ENCODE data around the gene STX4.

STX4 gene

DNA sequence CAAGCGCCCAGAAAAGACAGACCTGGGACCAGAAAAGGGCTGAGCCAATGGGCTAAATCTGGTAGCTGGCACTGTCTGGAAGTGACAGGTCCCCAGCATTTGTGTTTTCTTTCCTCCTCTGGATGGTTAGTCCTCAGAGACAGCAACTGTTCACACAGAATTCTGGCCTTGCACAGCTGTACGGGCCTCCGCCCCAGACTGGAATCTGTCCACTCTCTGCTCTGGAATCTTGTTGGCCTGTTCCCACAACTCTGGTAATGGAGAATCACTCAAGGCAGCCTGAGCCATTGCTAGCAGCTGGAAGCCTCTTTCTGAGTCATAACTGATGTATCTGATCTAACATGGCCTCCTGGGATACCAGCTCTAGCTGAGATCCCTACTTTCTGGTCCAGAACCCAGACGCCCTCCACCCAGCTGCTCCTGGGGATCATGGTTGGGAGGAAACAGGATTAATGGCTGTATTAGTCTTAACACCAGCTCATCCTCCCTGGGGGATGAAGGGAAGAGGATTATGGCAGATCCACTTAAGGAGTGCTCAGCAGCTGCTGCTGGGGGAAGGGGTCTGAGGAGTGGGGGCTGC, 31.6 kb downstream of the STX4 start:
- peak; percentile 97 for DNase-seq (ENCODE audit: low spot score)

DNA sequence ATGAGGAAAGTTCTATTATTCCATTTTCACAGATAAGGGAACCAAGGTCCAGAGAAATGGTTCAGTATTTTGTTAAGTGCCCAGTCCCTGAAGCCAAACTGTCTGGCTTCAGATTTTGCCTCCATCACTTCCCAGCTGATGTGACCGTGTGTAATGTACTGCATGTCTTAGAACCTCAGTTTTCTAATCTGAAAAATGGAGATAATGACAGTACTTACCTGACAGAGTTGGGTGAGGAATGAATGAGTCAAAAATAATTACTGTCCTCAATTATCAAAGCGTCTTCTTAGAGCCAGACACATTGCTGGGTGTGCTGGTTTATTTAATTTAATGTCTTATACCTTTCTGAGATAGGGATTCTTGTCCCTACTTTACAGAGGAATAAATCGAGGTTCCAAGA, 34.0 kb downstream of the STX4 start:
- DNase-seq (ENCODE audit: low spot score): no peak

DNA sequence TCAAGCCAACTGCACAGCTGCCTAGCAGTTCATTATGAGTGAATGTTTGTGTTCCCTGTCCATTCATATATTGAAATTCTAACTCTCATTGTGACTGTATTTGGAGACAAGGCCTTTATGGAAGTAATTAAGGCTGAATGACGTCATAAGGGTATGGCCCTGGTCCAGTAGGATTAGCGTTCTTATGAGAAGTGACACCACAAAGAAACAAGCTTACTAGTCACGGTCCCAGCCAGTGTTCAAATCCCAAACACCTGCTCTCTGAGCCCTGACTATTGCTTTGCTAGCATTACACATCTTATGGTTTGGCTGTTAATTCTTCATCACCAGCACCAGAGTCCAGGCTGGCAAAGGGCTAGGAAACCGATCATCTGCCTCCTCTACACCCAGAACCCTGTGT, 38.5 kb downstream of the STX4 start:
- peak; percentile 74 for DNase-seq (ENCODE audit: low spot score)

DNA sequence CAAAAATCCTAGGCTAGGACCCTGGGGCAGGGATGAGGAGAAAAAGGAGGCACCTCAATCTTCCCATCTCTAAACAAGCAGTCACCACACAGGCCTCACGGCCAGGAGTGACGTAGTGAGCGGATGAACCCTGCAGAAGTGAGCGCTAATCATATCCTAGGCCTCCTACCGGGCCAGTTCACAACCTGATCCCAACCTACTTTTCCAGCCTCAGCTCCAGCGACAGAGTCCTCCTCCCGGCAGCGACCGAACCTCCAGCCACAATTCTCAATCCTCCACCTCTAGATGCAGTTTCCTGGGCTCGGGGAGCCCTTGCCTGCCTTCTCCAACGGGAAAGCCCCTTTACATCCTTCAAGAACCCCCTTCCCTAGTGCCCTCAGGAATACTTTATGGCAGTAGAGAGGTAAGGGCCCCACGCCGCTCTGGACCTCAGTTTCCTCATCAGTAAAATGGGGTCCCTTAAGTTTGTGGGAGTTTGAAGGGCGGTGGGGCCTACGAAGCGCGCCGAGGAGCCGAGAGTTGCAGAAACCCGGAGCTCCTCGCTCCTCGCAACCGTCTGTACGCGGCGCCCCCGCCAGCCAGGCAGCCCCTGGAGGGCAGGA, 39.3 kb downstream of the STX4 start:
- peak; percentile 59 for DNase-seq (ENCODE audit: low spot score)

DNA sequence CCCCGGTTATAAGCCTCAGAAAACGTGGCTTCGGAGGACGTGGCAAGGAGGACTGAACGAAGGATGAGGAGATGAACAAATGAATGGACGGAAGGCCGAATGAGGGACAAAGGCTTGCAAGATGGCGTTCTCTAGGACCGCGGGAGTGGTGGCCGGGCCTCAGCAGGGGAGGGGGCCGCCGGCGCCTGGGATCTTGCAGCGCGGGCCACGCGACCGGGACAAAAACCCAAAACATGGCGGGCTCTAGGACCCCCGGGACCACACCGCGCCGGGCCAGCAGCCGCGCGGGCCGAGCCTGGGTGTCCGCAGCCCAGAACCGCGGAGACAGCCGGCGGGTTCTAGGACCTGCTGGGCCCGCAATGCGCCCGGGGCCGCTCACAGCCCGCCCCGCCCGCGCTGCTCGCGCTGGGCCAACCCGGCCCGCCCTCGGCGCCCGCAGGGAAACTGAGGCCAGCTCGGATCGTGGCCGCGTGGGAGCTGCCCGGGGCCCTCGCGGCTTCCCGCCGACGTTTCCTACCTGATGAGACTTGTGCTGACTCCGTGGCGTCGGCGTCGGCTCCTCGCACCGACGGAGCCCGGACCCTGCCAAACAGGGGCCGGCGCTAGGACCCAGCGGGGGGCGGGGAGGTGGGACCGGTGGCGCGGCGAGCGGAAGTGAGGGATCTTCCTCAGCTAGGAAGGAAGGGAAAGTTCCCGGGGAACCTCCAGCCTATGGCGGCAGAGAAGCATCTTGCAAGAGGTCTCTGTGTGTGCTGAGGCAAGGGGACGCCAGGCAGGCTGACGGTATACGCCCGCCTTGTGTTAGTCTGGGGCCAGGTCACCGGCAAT, 40.0 kb downstream of the STX4 start:
- DNase-seq (ENCODE audit: low spot score): peak; percentile 91

DNA sequence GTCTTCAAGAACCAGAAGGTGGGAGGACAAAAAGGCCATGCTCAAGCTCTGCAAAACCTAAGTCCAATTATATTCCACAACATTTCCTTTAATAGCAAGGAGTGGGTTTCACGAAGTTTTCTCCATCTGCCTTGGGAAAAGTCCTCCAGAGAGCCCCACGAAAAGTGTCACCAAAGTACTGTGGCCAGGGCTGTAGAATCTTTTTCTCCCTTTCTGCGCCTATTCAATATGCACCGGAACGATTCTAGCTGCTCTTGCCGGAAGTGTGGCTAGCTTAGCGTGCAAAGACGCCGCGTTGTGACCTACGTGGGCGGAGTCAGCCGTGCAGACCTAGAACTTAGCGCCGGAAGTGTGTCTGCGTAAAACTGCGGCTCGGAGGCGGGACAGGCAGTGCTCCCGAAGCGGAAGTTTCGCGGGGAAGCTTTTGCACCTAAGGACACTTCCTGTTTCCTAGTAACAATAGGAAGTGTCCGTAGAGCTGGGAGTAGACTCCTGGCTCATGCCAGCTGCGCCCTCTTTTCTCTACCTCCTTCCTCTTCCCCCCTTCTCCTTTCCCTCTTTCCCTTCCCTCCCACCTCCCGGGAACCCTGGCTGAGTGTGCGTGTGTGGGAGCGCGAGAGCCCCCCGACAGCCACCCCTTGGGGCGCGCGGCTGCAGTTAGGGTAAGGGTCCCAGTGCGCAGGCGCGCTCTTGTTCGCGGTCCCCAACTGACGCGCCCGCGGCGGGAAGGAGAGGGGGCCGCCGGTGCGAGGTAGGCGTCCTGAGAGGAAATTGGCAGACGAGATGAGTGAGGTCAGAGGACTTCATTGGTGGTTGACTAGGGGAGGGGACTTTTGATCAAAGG, 40.8 kb downstream of the STX4 start, which contains the start of the genes ZNF646 and ZNF668:
Gene ZNF646 (plus strand): TSS at position 453 of the 844 bp plus-strand sequence. CDS start 1,903 bp downstream, outside the sequence.
Gene ZNF668 (minus strand): TSS at position 271 of the 844 bp plus-strand sequence. CDS start 9,781 bp downstream, outside the sequence.
- peak; percentile 97 for DNase-seq (ENCODE audit: low spot score)

DNA sequence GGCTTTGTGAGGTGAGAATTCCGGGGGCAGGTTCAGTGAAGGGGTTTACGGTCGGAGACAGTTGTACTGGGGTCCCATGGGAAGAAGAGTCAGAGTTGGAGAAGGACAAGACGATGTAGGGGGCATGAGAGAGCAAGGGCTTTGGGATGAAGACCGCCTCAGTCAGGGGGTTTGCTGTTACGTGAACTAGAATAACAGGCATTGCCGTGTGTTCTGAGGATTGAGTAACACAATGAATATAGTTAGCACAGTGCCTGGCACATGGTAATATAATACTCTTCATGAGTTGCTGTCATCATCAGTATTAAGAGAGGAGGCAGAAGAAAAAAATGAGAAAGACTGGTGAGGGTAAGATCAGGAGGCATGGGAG, 41.4 kb downstream of the STX4 start:
- no peak for DNase-seq (ENCODE audit: low spot score)

DNA sequence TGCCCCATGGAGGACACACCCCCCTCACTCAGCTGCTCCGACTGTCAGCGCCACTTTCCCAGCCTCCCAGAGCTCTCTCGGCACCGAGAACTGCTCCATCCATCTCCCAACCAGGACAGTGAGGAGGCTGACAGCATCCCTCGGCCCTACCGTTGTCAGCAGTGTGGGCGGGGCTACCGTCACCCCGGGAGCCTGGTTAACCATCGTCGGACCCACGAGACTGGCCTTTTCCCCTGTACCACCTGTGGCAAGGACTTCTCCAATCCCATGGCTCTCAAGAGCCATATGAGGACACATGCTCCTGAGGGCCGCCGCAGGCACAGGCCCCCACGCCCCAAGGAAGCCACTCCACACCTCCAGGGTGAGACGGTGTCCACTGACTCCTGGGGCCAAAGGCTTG, 43.0 kb downstream of the STX4 start:
- no peak for DNase-seq (ENCODE audit: low spot score)

DNA sequence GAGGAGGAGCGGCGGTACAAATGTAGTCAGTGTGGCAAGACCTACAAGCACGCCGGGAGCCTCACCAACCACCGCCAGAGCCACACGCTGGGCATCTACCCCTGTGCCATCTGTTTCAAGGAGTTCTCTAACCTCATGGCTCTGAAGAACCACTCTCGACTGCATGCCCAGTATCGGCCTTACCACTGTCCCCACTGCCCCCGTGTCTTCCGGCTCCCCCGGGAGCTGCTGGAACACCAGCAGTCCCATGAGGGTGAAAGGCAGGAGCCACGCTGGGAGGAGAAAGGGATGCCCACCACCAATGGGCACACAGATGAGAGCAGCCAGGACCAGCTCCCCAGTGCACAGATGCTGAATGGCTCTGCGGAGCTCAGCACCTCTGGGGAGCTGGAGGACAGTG, 43.7 kb downstream of the STX4 start:
- DNase-seq (ENCODE audit: low spot score): no peak

DNA sequence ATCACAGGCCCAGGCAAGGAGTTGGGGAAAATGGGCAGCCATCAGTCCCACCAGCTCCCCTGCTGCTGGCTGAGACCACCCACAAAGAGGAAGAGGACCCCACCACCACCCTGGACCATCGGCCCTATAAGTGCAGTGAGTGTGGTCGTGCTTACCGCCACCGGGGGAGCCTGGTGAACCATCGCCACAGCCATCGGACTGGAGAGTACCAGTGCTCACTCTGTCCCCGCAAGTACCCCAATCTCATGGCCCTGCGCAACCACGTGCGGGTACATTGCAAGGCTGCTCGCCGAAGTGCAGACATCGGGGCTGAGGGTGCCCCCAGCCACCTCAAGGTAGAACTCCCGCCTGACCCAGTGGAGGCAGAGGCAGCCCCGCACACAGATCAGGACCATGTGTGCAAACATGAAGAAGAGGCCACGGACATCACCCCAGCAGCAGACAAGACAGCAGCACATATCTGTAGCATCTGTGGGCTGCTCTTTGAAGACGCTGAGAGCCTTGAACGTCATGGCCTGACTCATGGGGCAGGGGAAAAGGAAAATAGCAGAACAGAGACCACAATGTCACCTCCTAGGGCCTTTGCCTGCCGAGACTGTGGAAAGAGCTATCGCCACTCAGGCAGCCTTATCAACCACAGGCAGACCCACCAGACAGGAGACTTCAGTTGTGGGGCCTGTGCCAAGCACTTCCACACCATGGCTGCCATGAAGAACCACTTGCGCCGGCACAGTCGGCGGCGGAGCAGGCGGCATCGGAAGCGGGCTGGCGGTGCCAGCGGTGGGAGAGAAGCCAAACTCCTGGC, 44.4 kb downstream of the STX4 start:
- no peak for DNase-seq (ENCODE audit: low spot score)

DNA sequence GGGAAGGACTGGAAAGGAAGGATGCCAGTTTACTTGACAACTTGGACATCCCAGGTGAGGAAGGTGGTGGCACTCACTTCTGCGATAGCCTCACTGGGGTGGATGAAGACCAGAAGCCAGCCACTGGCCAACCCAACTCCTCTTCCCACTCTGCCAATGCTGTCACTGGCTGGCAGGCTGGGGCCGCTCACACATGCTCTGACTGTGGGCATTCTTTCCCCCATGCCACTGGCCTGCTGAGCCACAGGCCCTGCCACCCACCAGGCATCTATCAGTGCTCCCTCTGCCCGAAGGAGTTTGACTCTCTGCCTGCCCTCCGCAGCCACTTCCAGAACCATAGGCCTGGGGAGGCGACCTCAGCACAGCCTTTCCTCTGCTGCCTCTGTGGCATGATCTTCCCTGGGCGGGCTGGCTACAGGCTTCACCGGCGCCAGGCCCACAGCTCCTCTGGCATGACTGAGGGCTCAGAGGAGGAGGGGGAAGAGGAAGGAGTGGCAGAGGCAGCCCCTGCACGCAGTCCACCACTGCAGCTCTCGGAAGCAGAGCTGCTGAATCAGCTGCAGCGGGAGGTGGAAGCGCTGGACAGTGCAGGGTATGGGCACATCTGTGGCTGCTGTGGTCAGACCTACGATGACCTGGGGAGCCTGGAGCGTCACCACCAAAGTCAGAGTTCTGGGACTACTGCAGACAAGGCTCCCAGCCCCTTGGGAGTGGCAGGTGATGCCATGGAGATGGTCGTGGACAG, 45.4 kb downstream of the STX4 start:
- DNase-seq (ENCODE audit: low spot score): no peak

DNA sequence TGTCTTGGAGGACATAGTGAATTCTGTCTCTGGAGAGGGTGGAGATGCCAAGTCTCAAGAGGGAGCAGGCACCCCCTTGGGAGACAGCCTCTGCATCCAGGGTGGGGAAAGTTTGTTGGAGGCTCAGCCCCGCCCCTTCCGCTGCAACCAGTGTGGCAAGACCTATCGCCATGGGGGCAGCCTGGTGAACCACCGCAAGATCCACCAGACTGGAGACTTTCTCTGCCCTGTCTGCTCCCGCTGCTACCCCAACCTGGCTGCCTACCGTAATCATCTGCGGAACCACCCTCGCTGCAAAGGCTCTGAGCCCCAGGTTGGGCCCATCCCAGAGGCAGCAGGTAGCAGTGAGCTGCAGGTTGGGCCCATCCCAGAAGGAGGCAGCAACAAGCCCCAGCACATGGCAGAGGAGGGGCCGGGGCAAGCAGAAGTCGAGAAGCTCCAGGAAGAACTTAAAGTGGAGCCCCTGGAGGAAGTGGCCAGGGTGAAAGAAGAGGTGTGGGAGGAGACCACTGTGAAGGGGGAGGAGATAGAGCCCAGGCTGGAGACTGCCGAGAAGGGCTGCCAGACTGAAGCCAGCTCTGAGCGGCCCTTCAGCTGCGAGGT, 46.1 kb downstream of the STX4 start:
- no peak for DNase-seq (ENCODE audit: low spot score)

DNA sequence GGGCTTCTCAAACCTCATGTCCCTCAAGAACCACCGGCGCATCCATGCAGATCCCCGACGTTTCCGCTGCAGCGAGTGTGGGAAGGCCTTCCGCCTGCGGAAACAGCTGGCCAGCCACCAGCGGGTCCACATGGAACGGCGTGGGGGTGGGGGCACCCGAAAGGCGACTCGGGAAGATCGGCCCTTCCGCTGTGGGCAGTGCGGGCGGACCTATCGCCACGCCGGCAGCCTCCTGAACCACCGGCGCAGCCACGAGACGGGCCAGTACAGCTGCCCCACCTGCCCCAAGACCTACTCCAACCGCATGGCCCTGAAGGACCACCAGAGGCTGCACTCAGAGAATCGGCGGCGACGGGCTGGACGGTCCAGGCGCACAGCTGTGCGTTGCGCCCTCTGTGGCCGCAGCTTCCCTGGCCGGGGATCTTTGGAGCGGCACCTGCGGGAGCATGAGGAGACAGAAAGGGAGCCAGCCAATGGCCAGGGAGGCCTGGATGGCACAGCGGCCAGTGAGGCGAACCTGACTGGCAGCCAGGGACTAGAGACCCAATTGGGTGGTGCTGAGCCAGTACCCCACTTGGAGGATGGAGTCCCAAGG, 46.8 kb downstream of the STX4 start:
- DNase-seq (ENCODE audit: low spot score): no peak

DNA sequence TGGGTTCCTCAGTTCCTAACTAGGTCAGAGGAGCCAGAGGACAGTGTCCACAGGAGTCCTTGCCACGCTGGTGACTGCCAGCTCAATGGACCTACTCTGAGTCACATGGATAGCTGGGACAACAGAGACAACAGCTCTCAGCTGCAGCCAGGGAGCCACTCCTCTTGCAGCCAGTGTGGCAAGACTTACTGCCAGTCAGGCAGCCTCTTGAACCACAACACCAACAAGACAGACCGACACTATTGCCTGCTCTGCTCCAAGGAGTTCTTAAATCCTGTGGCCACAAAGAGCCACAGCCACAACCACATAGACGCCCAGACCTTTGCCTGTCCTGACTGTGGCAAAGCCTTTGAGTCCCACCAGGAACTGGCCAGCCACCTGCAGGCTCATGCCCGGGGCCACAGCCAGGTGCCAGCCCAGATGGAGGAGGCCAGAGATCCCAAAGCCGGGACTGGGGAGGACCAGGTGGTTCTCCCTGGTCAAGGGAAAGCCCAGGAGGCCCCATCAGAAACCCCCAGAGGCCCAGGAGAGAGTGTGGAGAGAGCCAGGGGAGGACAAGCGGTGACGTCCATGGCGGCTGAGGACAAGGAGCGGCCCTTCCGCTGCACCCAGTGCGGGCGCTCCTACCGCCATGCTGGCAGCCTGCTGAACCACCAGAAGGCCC, 47.5 kb downstream of the STX4 start:
- DNase-seq (ENCODE audit: low spot score): no peak

DNA sequence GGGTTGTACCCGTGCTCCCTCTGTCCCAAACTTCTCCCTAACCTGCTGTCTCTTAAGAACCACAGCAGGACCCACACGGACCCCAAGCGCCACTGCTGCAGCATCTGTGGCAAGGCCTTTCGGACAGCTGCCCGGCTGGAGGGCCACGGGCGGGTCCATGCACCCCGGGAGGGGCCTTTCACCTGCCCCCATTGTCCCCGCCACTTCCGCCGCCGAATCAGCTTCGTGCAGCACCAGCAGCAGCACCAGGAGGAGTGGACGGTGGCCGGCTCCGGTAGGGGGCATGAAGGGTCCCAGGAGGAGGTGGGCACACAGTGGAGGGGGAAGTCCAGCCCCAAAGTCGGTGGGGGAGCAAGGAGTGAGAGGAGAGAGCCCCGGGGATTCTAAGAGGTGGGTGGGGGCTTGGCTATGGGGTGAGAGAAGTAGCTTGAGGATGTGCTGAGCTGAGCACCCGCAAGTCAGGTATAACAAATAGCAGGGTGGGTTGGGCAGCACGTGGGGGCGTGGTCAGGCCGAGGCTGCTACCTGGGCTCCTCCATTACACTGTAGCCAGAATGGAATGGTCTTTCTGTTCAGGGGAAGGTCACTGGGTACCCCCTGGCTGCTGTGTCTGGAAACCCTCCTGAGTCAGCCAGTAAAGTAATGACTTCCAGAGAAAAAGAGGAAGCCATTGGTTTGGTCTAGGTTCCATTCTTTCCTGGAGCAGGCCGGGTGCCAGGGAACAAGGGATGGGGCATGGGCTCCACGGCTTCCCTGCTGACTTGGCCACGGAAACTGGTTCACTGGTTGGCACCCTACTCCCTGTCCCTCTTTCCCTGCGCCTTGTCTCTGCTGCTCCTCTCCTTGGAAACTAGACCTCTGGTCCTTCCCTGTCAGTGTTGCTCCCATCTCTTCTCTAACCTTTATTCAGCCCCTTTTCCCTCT, 48.3 kb downstream of the STX4 start:
- DNase-seq (ENCODE audit: low spot score): no peak

DNA sequence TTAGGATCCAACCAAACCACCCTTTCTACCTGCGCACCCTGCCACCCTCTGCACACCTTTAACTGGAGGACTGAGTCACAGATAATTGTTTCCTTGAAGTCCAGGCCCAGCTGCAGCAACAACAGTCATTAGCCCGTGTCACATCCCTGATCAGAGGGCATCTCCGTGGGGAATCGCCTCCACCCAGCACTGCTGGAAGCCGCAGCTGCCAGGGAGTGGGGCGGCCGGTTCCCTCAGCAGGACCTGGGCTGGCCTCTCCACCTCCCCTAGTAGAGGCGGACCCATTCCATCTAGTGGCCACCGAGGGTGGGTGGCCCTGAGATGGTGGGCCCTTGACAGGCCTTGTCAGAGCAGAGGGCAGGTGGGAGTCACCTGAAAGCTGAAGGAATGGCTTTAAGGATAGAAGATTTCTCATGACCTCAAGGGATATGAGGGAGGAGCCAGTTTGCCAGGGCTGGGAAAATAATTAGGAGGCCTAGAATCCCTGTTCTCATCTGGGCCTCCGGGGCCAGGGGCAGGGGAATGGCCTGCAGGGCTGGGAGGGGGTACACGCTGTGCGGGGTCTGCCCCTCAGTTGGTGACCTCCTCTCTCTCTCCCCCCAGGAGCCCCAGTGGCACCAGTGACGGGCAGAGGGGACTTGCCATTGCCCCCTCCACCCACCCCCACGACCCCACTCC, 49.1 kb downstream of the STX4 start:
- DNase-seq (ENCODE audit: low spot score): no peak

DNA sequence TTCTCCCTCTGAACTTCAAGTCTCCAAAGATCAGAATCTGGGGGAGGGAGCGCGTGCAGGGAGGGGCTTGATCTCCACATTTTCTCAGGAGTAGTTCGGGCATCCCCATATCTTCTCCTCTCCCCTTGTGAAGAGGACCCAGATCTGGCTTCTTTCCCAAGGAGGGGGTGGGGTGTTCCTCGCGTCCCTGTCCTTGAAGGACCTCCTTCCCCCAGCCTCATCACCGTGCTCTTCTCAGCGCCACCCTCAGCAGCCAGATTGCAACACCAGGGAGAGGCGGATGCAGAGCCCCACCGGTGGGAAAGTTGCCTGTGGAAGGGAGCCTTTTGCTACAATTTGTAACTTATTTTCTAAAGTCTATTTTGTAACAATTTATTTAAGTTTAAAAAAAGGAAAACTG, 49.7 kb downstream of the STX4 start:
- no peak for DNase-seq (ENCODE audit: low spot score)

DNA sequence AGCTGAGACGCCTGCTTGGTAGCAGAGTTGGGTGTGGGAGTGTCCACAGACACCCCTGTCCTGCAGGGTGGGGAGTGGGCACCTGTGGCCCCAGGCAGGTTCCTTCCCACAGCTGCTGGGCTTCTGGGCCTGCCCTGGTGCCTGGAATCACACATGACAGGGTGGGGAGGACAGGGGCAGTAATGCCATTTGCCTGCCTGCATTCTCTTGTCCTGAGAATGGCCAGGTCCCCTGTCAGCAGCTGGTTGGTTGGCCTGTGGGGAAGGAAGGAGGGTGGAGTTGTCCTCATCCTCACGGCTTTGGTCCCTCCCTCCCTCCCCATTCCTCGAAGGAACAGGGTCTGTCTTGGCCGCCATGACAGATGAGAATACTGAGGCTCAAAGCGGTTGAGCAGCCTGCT, 50.2 kb downstream of the STX4 start:
- DNase-seq (ENCODE audit: low spot score): no peak
